GM21723 (cell line): ENCODE results near the gene WFDC8.

ENCODE experiments used
- ATAC-seq: cut with Tn5 transposase; IDR thresholded peaks from one replicate; pipeline ENCODE4 v1.9.1; 2021; ENCODE audit warnings: mild to moderate bottlenecking, moderate library complexity; ENCODE audit not compliant: unreplicated experiment

Gene WFDC8

DNA sequence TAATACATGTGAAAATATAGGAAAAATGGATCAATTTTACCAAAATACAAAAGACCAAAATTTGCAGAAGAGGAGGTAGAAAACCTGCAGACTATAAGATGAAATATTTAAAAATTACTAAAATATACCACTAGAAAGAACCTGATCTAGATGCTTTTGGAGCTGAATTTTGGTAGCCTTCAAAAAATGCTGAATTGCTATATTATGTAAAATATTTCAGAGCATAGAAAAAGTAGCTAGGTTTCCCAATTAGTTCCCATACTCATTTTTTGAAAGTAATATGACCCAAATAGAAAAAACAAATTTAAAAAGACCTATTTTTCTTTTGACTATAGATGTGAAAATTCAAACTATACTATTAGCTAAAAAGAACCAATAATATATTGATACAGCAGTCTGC lies 28.3 kb downstream of the WFDC8 start:
- no peak for ATAC-seq

GRCh38 chr20:45548410-45548809 lies 30.7 kb downstream of the WFDC8 start:
- ATAC-seq, result no peak

DNA sequence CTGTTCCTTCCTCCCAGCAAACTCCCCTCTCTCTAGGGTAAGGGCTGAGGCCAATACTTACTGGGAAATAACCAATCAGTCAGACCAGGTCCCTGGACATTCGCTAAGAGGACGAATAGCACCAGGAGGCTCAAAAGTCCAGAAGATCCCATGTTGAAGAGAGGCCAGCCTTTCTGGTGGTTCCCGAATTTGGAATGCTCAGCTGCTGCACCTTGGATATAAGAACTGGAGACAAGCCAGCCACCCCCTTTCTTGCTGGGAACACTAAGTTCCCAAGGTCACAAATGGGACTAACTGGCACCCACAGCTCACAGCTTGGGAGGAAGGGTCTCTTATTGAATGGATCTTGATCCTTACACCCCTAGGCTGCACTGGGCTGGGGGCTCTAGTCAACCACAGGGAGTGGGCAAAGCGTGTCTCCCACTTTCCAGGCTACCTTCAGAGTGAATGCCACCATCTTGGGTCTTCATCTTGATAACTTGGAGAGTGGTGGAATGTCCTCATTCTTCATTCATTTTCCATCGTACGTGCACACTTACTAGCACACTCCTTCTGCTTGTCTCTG lies 31.8 kb downstream of the WFDC8 start, which contains the start of gene EPPIN:
Gene EPPIN, minus strand, starts transcription at position 196 of the 565 bp plus-strand sequence. Its CDS starts 44 bp downstream, at position 152.
- ATAC-seq, result no peak

- ATAC-seq, result no peak
These were observed 33.2 kb downstream of the WFDC8 start for GRCh38 chr20:45545754-45546453.

GRCh38 chr20:45545351-45545750 lies 33.7 kb downstream of the WFDC8 start:
- ATAC-seq, result no peak

GRCh38 chr20:45539382-45539781 lies 39.7 kb downstream of the WFDC8 start, which contains the start of gene WFDC6:
Gene WFDC6, minus strand, starts transcription at chr20:45539482. Its CDS starts 75 bp downstream, at chr20:45539407.
- ATAC-seq, result no peak

DNA sequence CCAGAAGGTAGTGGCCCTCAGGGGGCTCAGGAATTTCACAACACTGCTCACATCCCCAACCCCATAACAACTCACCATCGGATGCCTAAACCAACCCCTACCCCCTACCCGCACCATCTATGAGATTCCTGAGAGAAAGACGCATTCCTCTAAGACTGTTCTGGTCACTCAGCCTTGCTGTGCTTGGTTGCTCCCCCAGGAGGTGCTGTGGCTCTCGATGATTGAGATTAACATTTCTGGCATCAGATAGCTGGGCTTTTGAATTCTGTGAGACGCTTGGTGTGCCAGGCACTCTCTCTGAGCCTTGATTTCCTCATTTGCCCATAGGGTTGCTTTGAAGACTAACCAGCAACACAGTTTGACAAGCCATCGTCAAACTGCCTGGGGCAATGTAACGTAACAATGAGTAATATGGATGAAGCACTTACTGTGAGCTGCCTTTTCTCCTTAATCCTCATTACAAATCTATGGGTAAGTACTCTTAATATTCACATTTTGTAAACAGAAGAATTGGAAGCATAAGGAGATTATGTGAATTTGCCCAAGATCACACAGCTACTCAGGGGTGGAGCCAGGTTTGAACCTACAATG lies 40.8 kb downstream of the WFDC8 start:
- ATAC-seq, result no peak

DNA sequence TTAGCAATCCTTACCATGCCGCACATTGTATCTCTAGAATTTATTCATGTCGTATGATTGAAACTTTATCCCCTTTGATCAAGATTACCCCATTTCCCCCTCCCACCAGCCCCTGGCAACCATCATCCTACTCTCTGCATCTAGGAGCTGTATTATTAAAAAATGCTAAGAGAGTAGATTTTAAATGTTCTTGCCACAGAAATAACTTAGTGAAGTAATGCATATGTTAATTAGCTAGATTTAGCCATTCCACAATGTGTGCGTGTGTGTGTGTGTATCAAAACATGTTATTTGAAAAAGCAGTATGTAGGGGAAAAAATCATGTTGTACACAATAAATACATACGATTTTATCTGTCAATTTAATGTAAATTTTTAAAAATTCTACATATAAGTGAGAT lies 51.8 kb downstream of the WFDC8 start:
- ATAC-seq, result no peak

DNA sequence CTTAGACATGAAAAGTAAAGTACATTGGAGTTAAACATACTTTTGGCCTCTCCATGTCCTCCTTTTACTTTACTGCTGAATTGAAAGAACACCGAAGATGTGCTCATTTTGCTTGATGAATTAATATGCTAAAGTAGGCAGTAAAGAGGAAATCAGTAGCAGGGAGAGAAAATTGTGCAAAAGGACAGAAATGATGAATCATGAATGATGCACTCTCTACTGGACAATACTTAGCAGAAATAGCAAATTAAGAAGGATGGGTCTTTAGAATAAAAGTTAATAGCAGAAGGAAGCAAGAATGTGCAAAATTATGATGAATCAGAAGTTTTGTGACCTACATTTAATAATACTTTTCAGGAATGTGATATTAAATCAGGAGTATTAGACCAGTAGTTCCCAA lies 55.3 kb downstream of the WFDC8 start:
- no peak for ATAC-seq

DNA sequence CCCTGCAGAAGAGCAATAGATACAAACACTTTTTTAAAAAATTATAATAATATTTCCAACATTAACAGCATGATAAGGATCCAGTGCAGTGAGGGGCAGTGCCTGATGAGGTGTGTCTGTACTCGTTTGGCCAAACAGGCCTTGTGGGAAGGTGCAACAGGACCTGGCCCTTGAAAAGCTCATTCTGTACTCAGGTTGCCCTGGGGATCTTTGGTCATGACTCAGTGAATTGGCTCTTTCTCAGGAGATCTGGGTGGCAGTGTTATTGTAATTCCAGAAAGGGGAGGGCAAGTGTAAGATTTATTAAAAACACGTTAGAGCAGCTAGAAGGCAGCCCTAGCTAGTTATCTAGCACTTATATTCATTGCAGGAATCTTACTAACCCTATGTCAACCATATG lies 60.8 kb downstream of the WFDC8 start:
- ATAC-seq, result no peak

GRCh38 chr20:45515147-45515913 lies 63.8 kb downstream of the WFDC8 start, which contains the start of gene SPINT3:
Gene SPINT3, minus strand, starts transcription at chr20:45515622. Its CDS starts 14 bp downstream, at chr20:45515608.
- no peak for ATAC-seq

- no peak for ATAC-seq
These were observed 68.7 kb downstream of the WFDC8 start for GRCh38 chr20:45510242-45510862.

- ATAC-seq, result no peak
These were observed 70.0 kb downstream of the WFDC8 start for GRCh38 chr20:45509091-45509490.

- no peak for ATAC-seq
These were observed 70.8 kb downstream of the WFDC8 start for GRCh38 chr20:45508068-45508886.

GRCh38 chr20:45507011-45507820 lies 71.9 kb downstream of the WFDC8 start:
- ATAC-seq, result no peak

DNA sequence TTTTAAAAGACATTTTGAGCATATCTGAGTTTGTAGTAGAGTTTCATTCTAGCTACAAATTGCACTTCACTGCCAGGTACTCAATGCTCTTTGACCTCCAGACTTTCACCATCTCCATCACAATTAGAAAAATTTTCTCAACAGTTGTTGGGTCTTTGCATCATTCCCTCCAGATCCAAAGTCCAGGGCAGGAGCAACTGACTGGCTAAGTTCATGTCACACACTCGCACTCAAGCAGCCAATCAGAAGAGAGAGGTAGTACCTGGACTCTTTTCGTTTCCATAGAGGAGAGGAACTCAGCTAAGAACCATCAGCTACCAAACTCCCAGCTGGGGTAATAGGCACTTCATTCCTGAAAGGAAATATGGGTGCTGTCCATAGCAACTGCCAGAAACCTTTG lies 72.7 kb downstream of the WFDC8 start:
- no peak for ATAC-seq

- ATAC-seq, result no peak
These were observed 75.7 kb downstream of the WFDC8 start for GRCh38 chr20:45503403-45503802.

GRCh38 chr20:45502561-45502960 lies 76.5 kb downstream of the WFDC8 start:
- no peak for ATAC-seq
